IMR-90 (cell line): Measurements from ENCODE around the gene GMCL1. TPM values are rescaled to one million over a fixed set of nuclear protein-coding genes. Genes with fewer than 3 reads are reported as not detected.

ENCODE experiments used
- ATAC-seq: fragments of 200-7000 bp; cut with Tn5 transposase; 2 replicates; pipeline ENCODE4 v1.9.1; 2020; ENCODE audit warnings: low read depth, mild to moderate bottlenecking, moderate library complexity
- BruUV-seq: library from RNA; stranded (reverse); fragments of 400-500 nt; replicated peaks from 2 replicates; lab custom pipeline; 2021; lab: Mats Ljungman, UMichigan
- CTCF ChIA-PET: fragments of 300-600 bp; formaldehyde crosslinking; extraction: SDS; loops from one replicate; lab custom pipeline; 2021; ENCODE audit warnings: antibody characterized with exemption; lab: Yijun Ruan, JAX
- POLR2A ChIA-PET: fragments of 300-600 bp; sonication (Branson Sonifier 250); formaldehyde crosslinking; loops from one replicate; lab custom pipeline; 2022; ENCODE audit warnings: antibody characterized with exemption; ENCODE audit not compliant: unreplicated experiment; lab: Charles Lee
- DNase-seq: peaks from one replicate; pipeline ENCODE4 v3.0.0; 2013
- H2AFZ ChIP-seq: replicated peaks from 2 replicates; pipeline ENCODE3; 2013; ENCODE audit warnings: low read length, mild to moderate bottlenecking; ENCODE audit not compliant: poor library complexity
- H2AK5ac ChIP-seq: 2 replicates; pipeline ENCODE4 v1.6.1; 2013; ENCODE audit warnings: low read depth, low read length, inconsistent platforms
- H2AK9ac ChIP-seq: replicated peaks from 2 replicates; pipeline ENCODE3; 2013; ENCODE audit warnings: mild to moderate bottlenecking, low read depth, low read length, moderate library complexity; ENCODE audit not compliant: poor library complexity
- H2BK120ac ChIP-seq: 2 replicates; pipeline ENCODE4 v1.6.1; 2013; ENCODE audit warnings: low read depth, low read length, inconsistent platforms
- H2BK15ac ChIP-seq: 3 replicates; pipeline ENCODE4 v1.6.1; 2013; ENCODE audit warnings: low read depth, low read length, inconsistent platforms
- H2BK20ac ChIP-seq: 2 replicates; pipeline ENCODE4 v1.6.1; 2013; ENCODE audit warnings: low read depth, mild to moderate bottlenecking, inconsistent platforms, low read length, moderate library complexity
- H2BK5ac ChIP-seq: 2 replicates; pipeline ENCODE4 v1.6.1; 2013; ENCODE audit warnings: mild to moderate bottlenecking, low read depth, low read length, inconsistent platforms; ENCODE audit not compliant: poor library complexity, severe bottlenecking
- H3K14ac ChIP-seq: replicated peaks from 2 replicates; pipeline ENCODE4 v1.6.1; 2013; ENCODE audit warnings: low read depth, low read length, inconsistent platforms
- H3K18ac ChIP-seq: 2 replicates; pipeline ENCODE4 v1.6.1; 2013; ENCODE audit warnings: low read depth, low read length, control low read depth
- H3K23ac ChIP-seq: 2 replicates; pipeline ENCODE4 v1.6.1; 2013; ENCODE audit warnings: low read depth, low read length, inconsistent platforms
- H3K27ac ChIP-seq: 2 replicates; pipeline ENCODE4 v1.5.1; 2013; ENCODE audit warnings: mild to moderate bottlenecking, control low read depth, low read length; ENCODE audit not compliant: insufficient read depth
- H3K27me3 ChIP-seq: 2 replicates; pipeline ENCODE4 v1.6.1; 2013; ENCODE audit warnings: low read length; ENCODE audit not compliant: control insufficient read depth, insufficient read depth
- H3K36me3 ChIP-seq: 2 replicates; pipeline ENCODE4 v1.6.1; 2013; ENCODE audit warnings: low read length, mixed read lengths; ENCODE audit not compliant: control insufficient read depth, insufficient read depth
- H3K4ac ChIP-seq: 2 replicates; pipeline ENCODE4 v1.6.1; 2013; ENCODE audit warnings: low read depth, low read length, inconsistent platforms
- H3K4me1 ChIP-seq: 2 replicates; pipeline ENCODE4 v1.6.1; 2013; ENCODE audit warnings: low read length, mixed read lengths; ENCODE audit not compliant: control insufficient read depth, insufficient read depth
- H3K4me2 ChIP-seq: 2 replicates; pipeline ENCODE4 v1.6.1; 2013; ENCODE audit warnings: low read depth, mild to moderate bottlenecking, control low read depth, low read length, moderate library complexity
- H3K4me3 ChIP-seq: 2 replicates; pipeline ENCODE4 v1.5.1; 2013; ENCODE audit warnings: low read depth, mild to moderate bottlenecking, control low read depth, low read length, moderate library complexity; ENCODE audit not compliant: insufficient read depth
- H3K56ac ChIP-seq: 2 replicates; pipeline ENCODE4 v1.6.1; 2013; ENCODE audit warnings: low read length, inconsistent platforms; ENCODE audit not compliant: insufficient read depth; ENCODE audit errors: extremely low read depth
- H3K79me1 ChIP-seq, 2 experiments: 2 replicates each; pipeline ENCODE4 v1.6.1; 2013; ENCODE audit warnings: low read length in 2 of 2, inconsistent platforms in 1 of 2, low read depth in 1 of 2
- H3K9ac ChIP-seq: 2 replicates; pipeline ENCODE4 v1.6.1; 2013; ENCODE audit warnings: low read depth, low read length, control low read depth
- H3K9me1 ChIP-seq: 2 replicates; pipeline ENCODE4 v1.6.1; 2013; ENCODE audit warnings: low read length, inconsistent platforms; ENCODE audit not compliant: insufficient read depth
- H3K9me3 ChIP-seq: 2 replicates; pipeline ENCODE4 v1.6.1; 2013; ENCODE audit warnings: low read length; ENCODE audit not compliant: control insufficient read depth, insufficient read depth
- H4K20me1 ChIP-seq: 2 replicates; pipeline ENCODE4 v1.6.1; 2013; ENCODE audit warnings: low read length, inconsistent platforms; ENCODE audit not compliant: insufficient read depth
- H4K5ac ChIP-seq: 2 replicates; pipeline ENCODE4 v1.6.1; 2013; ENCODE audit warnings: mild to moderate bottlenecking, low read depth, low read length, control low read depth
- H4K8ac ChIP-seq, 2 experiments: 2 replicates each; pipeline ENCODE4 v1.6.1; 2013; ENCODE audit warnings: low read depth in 2 of 2, low read length in 2 of 2, control low read depth in 1 of 2, inconsistent platforms in 1 of 2
- H4K91ac ChIP-seq: 2 replicates; pipeline ENCODE4 v1.6.1; 2013; ENCODE audit warnings: low read depth, low read length, inconsistent platforms; ENCODE audit not compliant: insufficient read depth
- CEBPB ChIP-seq: IDR thresholded peaks from 2 replicates; pipeline ENCODE4 v1.6.1; 2012; ENCODE audit warnings: low read depth, low read length, improper control_type of control experiment
- CTCF ChIP-seq: conservative IDR thresholded peaks from 2 replicates; pipeline ENCODE4 v1.5.1; 2012; ENCODE audit warnings: mild to moderate bottlenecking, low read depth, low read length, improper control_type of control experiment
- ELK1 ChIP-seq: fragments of 150-350 bp; IDR thresholded peaks from 2 replicates; pipeline ENCODE4 v1.6.1; 2016; ENCODE audit warnings: low read depth, mild to moderate bottlenecking, low read length, moderate library complexity, borderline replicate concordance
- FOS ChIP-seq: fragments of 150-350 bp; IDR thresholded peaks from 2 replicates; pipeline ENCODE4 v1.6.1; 2016; ENCODE audit warnings: low read depth, low read length
- MAZ ChIP-seq: IDR thresholded peaks from 2 replicates; pipeline ENCODE4 v1.6.1; 2012; ENCODE audit warnings: low read depth, mild to moderate bottlenecking, low read length, improper control_type of control experiment, moderate library complexity, borderline replicate concordance
- POLR2A ChIP-seq: IDR thresholded peaks from 2 replicates; pipeline ENCODE4 v1.6.1; 2012; ENCODE audit warnings: mild to moderate bottlenecking, low read depth, low read length
- RAD21 ChIP-seq: IDR thresholded peaks from 2 replicates; pipeline ENCODE4 v1.6.1; 2012; ENCODE audit warnings: low read length, improper control_type of control experiment
- RCOR1 ChIP-seq: IDR thresholded peaks from 2 replicates; pipeline ENCODE4 v1.6.1; 2012; ENCODE audit warnings: mild to moderate bottlenecking, low read length, improper control_type of control experiment; ENCODE audit not compliant: insufficient replicate concordance
- RFX5 ChIP-seq: IDR thresholded peaks from 2 replicates; pipeline ENCODE4 v1.8.0; 2012; ENCODE audit warnings: low read depth, mild to moderate bottlenecking, low read length, moderate library complexity
- SMC3 ChIP-seq: fragments of 150-350 bp; IDR thresholded peaks from 2 replicates; pipeline ENCODE4 v1.6.1; 2016; ENCODE audit warnings: low read depth, mild to moderate bottlenecking, antibody characterized with exemption, low read length, moderate library complexity
- WGBS, 2 experiments: methylation state at CpG; one replicate each; pipeline versions ENCODE4 v1.1.5 to v1.1.7; 2013; ENCODE audit warnings: missing lambda C conversion rate in 2 of 2; ENCODE audit not compliant: insufficient read length in 1 of 2; ENCODE audit errors: extremely low coverage in 2 of 2; 5-methylcytosine and 5-hydroxymethylcytosine counted together
- dilution Hi-C: fragments of 300-500 bp; cut with HindIII; formaldehyde crosslinking; loops from one replicate; pipeline ENCODE4 v1.14.3; 2018; ENCODE audit warnings: low sequenced_read_pairs; ENCODE audit not compliant: unreplicated experiment
- in situ Hi-C: fragments of 300-500 bp; cut with MboI; formaldehyde crosslinking; loops from 3 replicates; pipeline ENCODE4 v1.14.3; 2019; ENCODE audit warnings: low sequenced_read_pairs, inconsistent platforms, mixed read lengths
- intact Hi-C: fragments of 100-400 bp; cut with micrococcal nuclease; formaldehyde crosslinking; loops from 2 replicates; pipeline ENCODE4 v1.10.0; 2022
- polyA plus RNA-seq, 3 experiments: library from polyadenylated mRNA; depleted of rRNA; stranded (reverse); fragments of >200 nt; gene quantifications; 2 replicates each; pipeline ENCODE4 v1.2.3, GENCODE V29; 2012; ENCODE audit warnings: low replicate concordance in 1 of 3
- total RNA-seq: library from RNA; depleted of rRNA; stranded (reverse); fragments of >200 nt; gene quantifications from 2 replicates; pipeline ENCODE4 v1.2.3, GENCODE V29; 2012

The GMCL1 gene
- total and polyA plus RNA-seq, 2 of the 4 experiments (the other 2 are of a cell fraction), result 2.8 to 3.4 TPM

- CTCF ChIA-PET, result no interaction called here
- no peak overlapping the region for H3K4ac ChIP-seq
- H3K9ac ChIP-seq, result no peak overlapping the region
- H3K14ac ChIP-seq, result no peak overlapping the region
- no peaks in the 10 kb centered on the region for H4K20me1 ChIP-seq
- BruUV-seq, result no TSS peak
- H2BK15ac ChIP-seq, result no peak overlapping the region
- no peak overlapping the region for H3K4me2 ChIP-seq
- no peak overlapping the region for H4K8ac ChIP-seq
- no peaks in the 10 kb centered on the region for H3K4me1 ChIP-seq
- 84% methylated on average over 2 of the region's 8 CpGs; no CpG with 5 or more reads in 1 of the 2 experiments for WGBS, 2 experiments
- H3K27ac ChIP-seq, result no peak overlapping the region
- H4K91ac ChIP-seq, result no peak overlapping the region
- no peaks in the 10 kb centered on the region for H3K9me3 ChIP-seq
- no peak overlapping the region for H2BK20ac ChIP-seq
- in situ Hi-C loops (loop anchor here (25.0 kb wide), 1 partner anchor 335 kb away; the partner anchor contains the start of gene TIA1), intact Hi-C loops (no loop called here), dilution Hi-C loops (no loop called here)
- no peak overlapping the region for H3K4me3 ChIP-seq
- no peak for ATAC-seq
- no peak overlapping the region for H3K56ac ChIP-seq
- 0 out of 2 replicates have a peak, but pooled peaks cover 2% of the 10 kb centered on the region for H3K9me1 ChIP-seq
- no peak overlapping the region for H3K23ac ChIP-seq
- no peak for DNase-seq
- H2AK5ac ChIP-seq, result no peak overlapping the region
- no peak overlapping the region for H3K18ac ChIP-seq
- peaks cover 29% of the 10 kb centered on the region for H3K36me3 ChIP-seq
- H2BK120ac ChIP-seq, result no peak overlapping the region
- H3K27me3 ChIP-seq, result no peaks in the 10 kb centered on the region
- H2AK9ac ChIP-seq, result no peak overlapping the region
- POLR2A ChIA-PET, result interaction anchor here (0.8 kb wide), 1 partner anchor 12 kb away, joined by 3 read pairs; no protein-coding TSS in a partner anchor
- H4K5ac ChIP-seq, result no peak overlapping the region
- TF ChIP-seq RCOR1 (no peak), CTCF (no peak), FOS (no peak), ELK1 (no peak), RFX5 (no peak), POLR2A (no peak), CEBPB (no peak), RAD21 (no peak), SMC3 (no peak), MAZ (no peak)
- H2BK5ac ChIP-seq, result no peak overlapping the region
- peaks cover 17 to 26% of the 10 kb centered on the region in 2 experiments for H3K79me1 ChIP-seq
- no peak overlapping the region for H2AFZ ChIP-seq
These were observed 72.9 kb downstream of the GMCL1 start for GRCh38 chr2:69902213-69902922.
